ENCODE measurements around the gene PREB.

DNA sequence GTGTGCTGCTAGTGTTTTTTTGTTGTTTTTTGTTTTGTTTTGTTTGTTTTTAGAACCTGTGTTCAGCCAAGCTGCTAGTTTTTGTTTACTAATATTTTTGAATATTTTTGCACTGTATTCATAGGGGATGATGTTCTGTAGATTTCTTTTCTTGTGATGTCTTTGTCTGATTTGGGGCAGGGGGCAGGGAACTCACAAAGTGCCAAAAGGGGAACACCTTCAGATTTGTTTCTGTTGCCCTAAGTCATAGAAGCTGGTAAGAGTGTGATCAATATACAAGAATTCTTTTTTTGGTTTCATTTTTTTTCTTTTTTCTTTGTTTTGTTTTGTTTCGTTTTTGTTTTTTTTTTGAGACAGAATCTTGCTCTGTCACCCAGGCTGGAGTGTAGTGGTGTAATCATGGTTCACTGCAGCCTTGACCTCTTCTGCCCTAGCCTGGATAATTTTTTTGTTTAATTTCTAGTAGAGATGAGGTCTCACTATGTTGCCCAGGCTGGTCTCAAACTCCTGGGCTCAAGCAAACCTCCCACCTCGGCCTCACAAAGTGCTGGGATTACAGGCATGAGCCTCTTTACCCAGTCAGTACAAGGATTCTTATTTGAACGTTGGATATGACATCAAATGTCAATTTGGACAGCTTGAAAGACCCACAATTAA lies 45.0 kb upstream of the PREB start:
- TF ChIP-seq POLR2AphosphoS5 (IDR thresholded peaks at IDR 0.05) (no peak), POLR2A (IDR thresholded peaks at IDR 0.05) (no peak), EP300 (IDR thresholded peaks at IDR 0.05; ENCODE audit: low read depth) (no peak)
- TF ChIP-seq, protein P1, sequence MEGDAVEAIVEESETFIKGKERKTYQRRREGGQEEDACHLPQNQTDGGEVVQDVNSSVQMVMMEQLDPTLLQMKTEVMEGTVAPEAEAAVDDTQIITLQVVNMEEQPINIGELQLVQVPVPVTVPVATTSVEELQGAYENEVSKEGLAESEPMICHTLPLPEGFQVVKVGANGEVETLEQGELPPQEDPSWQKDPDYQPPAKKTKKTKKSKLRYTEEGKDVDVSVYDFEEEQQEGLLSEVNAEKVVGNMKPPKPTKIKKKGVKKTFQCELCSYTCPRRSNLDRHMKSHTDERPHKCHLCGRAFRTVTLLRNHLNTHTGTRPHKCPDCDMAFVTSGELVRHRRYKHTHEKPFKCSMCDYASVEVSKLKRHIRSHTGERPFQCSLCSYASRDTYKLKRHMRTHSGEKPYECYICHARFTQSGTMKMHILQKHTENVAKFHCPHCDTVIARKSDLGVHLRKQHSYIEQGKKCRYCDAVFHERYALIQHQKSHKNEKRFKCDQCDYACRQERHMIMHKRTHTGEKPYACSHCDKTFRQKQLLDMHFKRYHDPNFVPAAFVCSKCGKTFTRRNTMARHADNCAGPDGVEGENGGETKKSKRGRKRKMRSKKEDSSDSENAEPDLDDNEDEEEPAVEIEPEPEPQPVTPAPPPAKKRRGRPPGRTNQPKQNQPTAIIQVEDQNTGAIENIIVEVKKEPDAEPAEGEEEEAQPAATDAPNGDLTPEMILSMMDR (IDR thresholded peaks at IDR 0.05), result no peak
